Astrocyte (in vitro differentiated cells and primary cell): ENCODE measurements around the gene PATJ. TPM values are rescaled to one million over a fixed set of nuclear protein-coding genes. Genes with fewer than 3 reads are reported as not detected.
A peak's percentile ranks its signal among the peaks of the same experiment; 100 is the strongest.

Experiments used
- DNase-seq: peaks from one replicate; pipeline ENCODE4 v3.0.0-alpha.2; 2010; ENCODE audit warnings: low read depth
- FAIRE-seq: peaks from 2 replicates; lab custom pipeline; 2011; peaks lifted over from hg19 to GRCh38; lab: Jason Lieb, UNC
- H2AFZ ChIP-seq: 2 replicates; pipeline ENCODE4 v1.6.0; 2012; ENCODE audit warnings: low read depth, low read length, inconsistent platforms
- H3K27ac ChIP-seq: 2 replicates; pipeline ENCODE4 v1.5.1; 2011; ENCODE audit warnings: low read depth, low read length, inconsistent platforms
- H3K27me3 ChIP-seq: 2 replicates; pipeline ENCODE4 v1.6.0; 2011; ENCODE audit warnings: low read length, inconsistent platforms; ENCODE audit not compliant: insufficient read depth
- H3K36me3 ChIP-seq: 2 replicates; pipeline ENCODE4 v1.5.1; 2011; ENCODE audit warnings: low read length, inconsistent platforms; ENCODE audit not compliant: insufficient read depth
- H3K4me1 ChIP-seq: 2 replicates; pipeline ENCODE4 v1.5.1; 2011; ENCODE audit warnings: low read length, inconsistent platforms; ENCODE audit not compliant: insufficient read depth
- H3K4me2 ChIP-seq: 2 replicates; pipeline ENCODE4 v1.6.0; 2012; ENCODE audit warnings: low read length, inconsistent platforms
- H3K4me3 ChIP-seq: 2 replicates; pipeline ENCODE4 v1.5.1; 2011; ENCODE audit warnings: low read depth, mild to moderate bottlenecking, low read length, inconsistent platforms; ENCODE audit not compliant: insufficient read depth
- H3K79me2 ChIP-seq: 2 replicates; pipeline ENCODE4 v1.6.0; 2012; ENCODE audit warnings: mild to moderate bottlenecking, low read length, inconsistent platforms; ENCODE audit not compliant: insufficient read depth
- H3K9ac ChIP-seq: 2 replicates; pipeline ENCODE4 v1.6.0; 2012; ENCODE audit warnings: mild to moderate bottlenecking, low read length, inconsistent platforms
- H3K9me3 ChIP-seq: 2 replicates; pipeline ENCODE4 v1.5.1; 2012; ENCODE audit warnings: low read depth, mild to moderate bottlenecking, low read length, inconsistent platforms; ENCODE audit not compliant: insufficient read depth
- H4K20me1 ChIP-seq: 2 replicates; pipeline ENCODE4 v1.6.0; 2012; ENCODE audit warnings: low read length, inconsistent platforms; ENCODE audit not compliant: insufficient read depth
- H3K27ac Mint-ChIP-seq: one replicate; pipeline ENCODE4 v1.8.0; 2021; ENCODE audit warnings: mild to moderate bottlenecking, mixed read lengths; ENCODE audit not compliant: unreplicated experiment
- H3K27me3 Mint-ChIP-seq: one replicate; pipeline ENCODE4 v1.8.0; 2021; ENCODE audit warnings: low read depth, mixed read lengths; ENCODE audit not compliant: unreplicated experiment
- H3K36me3 Mint-ChIP-seq: one replicate; pipeline ENCODE4 v1.8.0; 2021; ENCODE audit warnings: low read depth, mixed read lengths; ENCODE audit not compliant: unreplicated experiment
- H3K4me1 Mint-ChIP-seq: one replicate; pipeline ENCODE4 v1.8.0; 2021; ENCODE audit warnings: low read depth, mixed read lengths; ENCODE audit not compliant: unreplicated experiment
- H3K4me3 Mint-ChIP-seq: one replicate; pipeline ENCODE4 v1.8.0; 2021; ENCODE audit warnings: mild to moderate bottlenecking, moderate library complexity, mixed read lengths; ENCODE audit not compliant: unreplicated experiment
- H3K9me3 Mint-ChIP-seq: one replicate; pipeline ENCODE4 v1.8.0; 2021; ENCODE audit warnings: mild to moderate bottlenecking, mixed read lengths; ENCODE audit not compliant: unreplicated experiment
- CTCF ChIP-seq: IDR thresholded peaks from 2 replicates; pipeline ENCODE4 v1.5.1; 2011; ENCODE audit warnings: low read depth, mild to moderate bottlenecking, inconsistent platforms, low read length, moderate library complexity; ENCODE audit not compliant: insufficient read depth
- EZH2 ChIP-seq: IDR thresholded peaks from 2 replicates; pipeline ENCODE4 v1.6.1; 2012; ENCODE audit warnings: mild to moderate bottlenecking, low read length, inconsistent platforms; ENCODE audit not compliant: insufficient read depth
- total RNA-seq: library from RNA; stranded (reverse); gene quantifications from 2 replicates; pipeline ENCODE4 v1.2.1, GENCODE V29; 2021

Gene PATJ
- total RNA-seq, 1 donor from 2014 or later, result 11.0 TPM

GRCh38 chr1:62196086-62196690, 453.9 kb downstream of the PATJ start:
- H3K4me3 ChIP-seq, result no peak overlapping the region
- DNase-seq, result no peak
- peaks cover 13% of the 10 kb centered on the region for H3K27me3 Mint-ChIP-seq
- H4K20me1 ChIP-seq, result no peaks in the 10 kb centered on the region
- no peak overlapping the region for H2AFZ ChIP-seq
- H3K27ac ChIP-seq, result no peak overlapping the region
- no peaks in the 10 kb centered on the region for H3K4me1 ChIP-seq
- peaks cover 33% of the 10 kb centered on the region for H3K27me3 ChIP-seq
- H3K36me3 Mint-ChIP-seq, result no peaks in the 10 kb centered on the region
- no peaks in the 10 kb centered on the region for H3K9me3 ChIP-seq
- no peak for FAIRE-seq
- H3K36me3 ChIP-seq, result no peaks in the 10 kb centered on the region
- H3K27ac Mint-ChIP-seq, result no peak overlapping the region
- H3K4me3 Mint-ChIP-seq, result peak overlapping the region; percentile 92
- H3K9ac ChIP-seq, result no peak overlapping the region
- peaks cover 3% of the 10 kb centered on the region for H3K9me3 Mint-ChIP-seq
- peaks cover 13% of the 10 kb centered on the region for H3K4me1 Mint-ChIP-seq
- TF ChIP-seq CTCF (no peak), EZH2 (peak; percentile 42)
- H3K4me2 ChIP-seq, result no peak overlapping the region
- no peaks in the 10 kb centered on the region for H3K79me2 ChIP-seq

- no peaks in the 10 kb centered on the region for H3K36me3 ChIP-seq
Observed at GRCh38 chr1:62198069-62198780, 455.9 kb downstream of the PATJ start.

More at GRCh38 chr1:62198069-62198780, 455.9 kb downstream of the PATJ start:
- Histone ChIP-seq H4K20me1 (no peaks in the 10 kb centered on the region), H3K79me2 (no peaks in the 10 kb centered on the region), H3K9ac (no peak overlapping the region), H3K4me1 (no peaks in the 10 kb centered on the region), H3K27me3 (peaks cover 33% of the 10 kb centered on the region), H3K27ac (no peak overlapping the region), H3K4me3 (no peak overlapping the region), H3K9me3 (no peaks in the 10 kb centered on the region), H3K4me2 (no peak overlapping the region), H2AFZ (no peak overlapping the region)
- Mint-ChIP-seq H3K27me3 (peaks cover 13% of the 10 kb centered on the region), H3K27ac (peak overlapping the region; percentile 83), H3K9me3 (peaks cover 3% of the 10 kb centered on the region), H3K36me3 (peaks cover 2% of the 10 kb centered on the region), H3K4me3 (no peak overlapping the region), H3K4me1 (peaks cover 13% of the 10 kb centered on the region)
- FAIRE-seq (no peak), DNase-seq (no peak)
- no peak for TF ChIP-seq CTCF
- no peak for TF ChIP-seq EZH2
